Mucosa of descending colon (tissue), 3 donors: ENCODE data around the gene AKR1C1. TPM values are rescaled to one million over a fixed set of nuclear protein-coding genes. Genes with fewer than 3 reads are reported as not detected.
"Not testable (repeated sequence)": the region's sequence is repeated elsewhere in the genome, so short reads cannot be mapped to it uniquely, and the experiment has no call there.

Experiments
- ATAC-seq: fragments of 200-7000 bp; cut with Tn5 transposase; one replicate; pipeline ENCODE4 v1.9.1; 2020; ENCODE audit warnings: mild to moderate bottlenecking, moderate library complexity
- DNase-seq, 3 donors: peaks; one replicate each; pipeline ENCODE4 v3.0.0-alpha.2; 2020
- H3K36me3 ChIP-seq: fragments of 200-600 bp; one replicate; pipeline ENCODE4 v1.8.0; 2021; ENCODE audit warnings: low read depth, mild to moderate bottlenecking
- H3K4me1 ChIP-seq: fragments of 200-600 bp; one replicate; pipeline ENCODE4 v1.8.0; 2021; ENCODE audit warnings: low read depth, mild to moderate bottlenecking
- H3K4me3 ChIP-seq: fragments of 200-600 bp; one replicate; pipeline ENCODE4 v1.8.0; 2021; ENCODE audit warnings: mild to moderate bottlenecking
- H3K9me3 ChIP-seq: fragments of 200-600 bp; one replicate; pipeline ENCODE4 v1.8.0; 2021; ENCODE audit warnings: mild to moderate bottlenecking
- intact Hi-C, 2 donors: fragments of 100-400 bp; cut with DNase I in 1 of 2; cut with micrococcal nuclease in 1 of 2; formaldehyde crosslinking; loops; one replicate each; pipeline versions ENCODE4 v1.11.0 to v1.11.1; 2022; cut with DNase I, micrococcal nuclease
- total RNA-seq, 3 donors: library from RNA; stranded (reverse); fragmentation: NEBNext Ultra II Directional in 2 of 3; extraction: Animal tissue kit (Norgen Biotek cat#: 25700) in 2 of 3; gene quantifications; one replicate each; pipeline versions ENCODE4 v1.2.1 to v1.2.4, GENCODE V29; 2021 to 2023
- TF ChIP-seq, protein P1 (sequence below): fragments of 200-600 bp; IDR thresholded peaks from one replicate; pipeline ENCODE4 v1.8.0; 2022; ENCODE audit warnings: antibody characterized with exemption, mild to moderate bottlenecking
- donor health status: DM: no; HTN: no; CAD: no; lungs with moderate emphysema.
- donor health status: DM: no; HTN: no; CAD: no.
- donor health status: DM: no; HTN: yes; CAD: no.

The AKR1C1 gene
- total RNA-seq, 3 donors from 2014 or later: 28.4 to 66.9 (median 38.3) TPM

- H3K4me3 ChIP-seq, ATAC-seq: not testable (repeated sequence)
Measured at GRCh38 chr10:4967189-4967588, 4.0 kb downstream of the AKR1C1 start.

GRCh38 chr10:4969289-4969688, 6.1 kb downstream of the AKR1C1 start:
- ATAC-seq, H3K9me3 ChIP-seq, H3K4me1 ChIP-seq, DNase-seq, H3K36me3 ChIP-seq, H3K4me3 ChIP-seq, intact Hi-C loops: not testable (repeated sequence)

More at GRCh38 chr10:4967189-4967588, 4.0 kb downstream of the AKR1C1 start:
- H3K4me1 ChIP-seq, DNase-seq, H3K36me3 ChIP-seq, H3K9me3 ChIP-seq, intact Hi-C loops: not testable (repeated sequence)

GRCh38 chr10:4970362-4970761, 7.1 kb downstream of the AKR1C1 start:
- intact Hi-C loops, H3K4me1 ChIP-seq, DNase-seq, H3K4me3 ChIP-seq, H3K36me3 ChIP-seq, H3K9me3 ChIP-seq, ATAC-seq: not testable (repeated sequence)

- H3K4me1 ChIP-seq, H3K4me3 ChIP-seq, H3K36me3 ChIP-seq, H3K9me3 ChIP-seq, DNase-seq, ATAC-seq, intact Hi-C loops: not testable (repeated sequence)
Measured at GRCh38 chr10:4972369-4973142, 9.3 kb downstream of the AKR1C1 start.

DNA sequence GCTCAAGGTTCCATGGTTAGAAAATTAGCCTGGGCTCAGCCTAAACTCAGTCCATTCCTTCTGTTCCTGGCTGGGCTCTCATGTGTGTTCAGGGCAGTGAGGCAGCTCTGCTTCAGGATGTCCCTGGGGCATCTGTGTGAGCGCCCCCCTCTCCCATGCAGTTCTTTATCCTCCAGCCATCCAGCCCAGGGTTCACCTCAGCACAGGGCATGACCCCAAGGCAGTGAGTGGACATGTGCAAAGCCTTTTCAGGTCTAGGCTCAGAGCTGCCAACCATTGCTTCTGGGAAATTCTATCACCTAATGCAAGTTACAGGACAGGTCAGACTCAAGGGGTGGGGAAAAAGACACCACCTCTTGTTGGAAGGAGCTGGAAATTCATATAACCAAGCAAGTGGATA, 10.1 kb downstream of the AKR1C1 start:
- H3K4me1 ChIP-seq, H3K4me3 ChIP-seq, H3K9me3 ChIP-seq, ATAC-seq, intact Hi-C loops, H3K36me3 ChIP-seq, DNase-seq: not testable (repeated sequence)

DNA sequence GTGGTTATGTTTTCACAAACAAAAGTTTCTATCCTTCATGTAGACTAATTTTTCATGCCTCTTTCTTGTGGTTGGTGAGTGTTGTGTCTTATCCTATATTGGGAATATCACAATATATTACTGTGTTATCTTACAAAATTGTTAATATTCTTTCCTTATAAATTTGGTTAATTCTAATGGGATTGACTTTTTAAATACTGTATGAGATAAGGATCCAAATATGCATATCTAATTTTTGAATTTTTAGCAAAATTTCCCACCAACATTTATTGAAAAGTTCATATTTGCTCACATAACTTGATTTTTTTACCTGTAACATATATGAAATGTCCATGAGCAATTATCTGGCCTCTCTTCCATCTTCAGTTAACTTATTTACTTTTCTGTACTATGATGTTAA, 11.2 kb downstream of the AKR1C1 start:
- ATAC-seq, H3K4me1 ChIP-seq, intact Hi-C loops: not testable (repeated sequence)

DNA sequence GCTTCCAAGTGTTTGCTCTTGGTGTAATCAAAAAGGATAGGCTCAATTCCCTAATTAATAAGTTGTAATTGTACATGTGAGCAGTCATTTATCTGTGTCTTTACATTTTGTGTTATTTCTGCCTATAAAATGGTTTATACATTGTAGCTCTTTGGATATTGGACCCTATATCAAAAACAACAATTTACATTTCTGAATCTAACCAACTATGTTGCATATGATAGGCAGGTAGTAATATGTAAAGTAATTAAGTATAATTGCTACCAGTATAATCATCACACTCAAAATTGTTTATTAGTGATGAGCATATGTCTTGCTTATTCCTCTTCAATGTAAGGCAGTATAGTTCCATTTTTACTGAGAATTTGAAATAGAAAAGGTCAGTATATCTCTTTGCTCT, 13.8 kb downstream of the AKR1C1 start:
- Histone ChIP-seq H3K9me3 (no peaks in the 10 kb centered on the region), H3K4me1 (peaks cover 10% of the 10 kb centered on the region), H3K4me3 (no peak overlapping the region), H3K36me3 (no peaks in the 10 kb centered on the region)
- DNase-seq (no peak), ATAC-seq (no peak)
- intact Hi-C loops: no loop called here
- TF ChIP-seq, protein P1, sequence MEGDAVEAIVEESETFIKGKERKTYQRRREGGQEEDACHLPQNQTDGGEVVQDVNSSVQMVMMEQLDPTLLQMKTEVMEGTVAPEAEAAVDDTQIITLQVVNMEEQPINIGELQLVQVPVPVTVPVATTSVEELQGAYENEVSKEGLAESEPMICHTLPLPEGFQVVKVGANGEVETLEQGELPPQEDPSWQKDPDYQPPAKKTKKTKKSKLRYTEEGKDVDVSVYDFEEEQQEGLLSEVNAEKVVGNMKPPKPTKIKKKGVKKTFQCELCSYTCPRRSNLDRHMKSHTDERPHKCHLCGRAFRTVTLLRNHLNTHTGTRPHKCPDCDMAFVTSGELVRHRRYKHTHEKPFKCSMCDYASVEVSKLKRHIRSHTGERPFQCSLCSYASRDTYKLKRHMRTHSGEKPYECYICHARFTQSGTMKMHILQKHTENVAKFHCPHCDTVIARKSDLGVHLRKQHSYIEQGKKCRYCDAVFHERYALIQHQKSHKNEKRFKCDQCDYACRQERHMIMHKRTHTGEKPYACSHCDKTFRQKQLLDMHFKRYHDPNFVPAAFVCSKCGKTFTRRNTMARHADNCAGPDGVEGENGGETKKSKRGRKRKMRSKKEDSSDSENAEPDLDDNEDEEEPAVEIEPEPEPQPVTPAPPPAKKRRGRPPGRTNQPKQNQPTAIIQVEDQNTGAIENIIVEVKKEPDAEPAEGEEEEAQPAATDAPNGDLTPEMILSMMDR: no peak

More for the DNA sequence above, 11.2 kb downstream of the AKR1C1 start:
- DNase-seq, H3K9me3 ChIP-seq, H3K36me3 ChIP-seq, H3K4me3 ChIP-seq: not testable (repeated sequence)

DNA sequence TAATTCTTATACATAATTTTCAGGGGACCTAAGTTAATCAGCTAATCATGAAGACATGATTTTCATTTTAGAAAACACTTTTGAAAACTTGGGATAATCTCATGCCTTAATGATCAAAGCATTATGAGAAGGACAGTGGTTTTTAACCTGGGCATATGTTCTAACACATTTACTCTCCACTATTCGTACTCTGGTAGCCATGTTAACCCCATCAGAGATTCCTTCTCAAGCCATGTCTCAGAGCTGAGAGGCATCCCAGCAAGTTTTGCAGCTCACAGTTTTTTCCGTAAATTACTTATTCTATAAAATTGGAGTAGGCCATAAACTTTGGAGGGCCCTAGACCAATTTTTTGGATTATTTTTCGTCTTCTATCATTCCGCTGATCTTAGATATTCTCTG, 15.7 kb downstream of the AKR1C1 start:
- TF ChIP-seq, protein P1: no peak
- DNase-seq: no peak
- no peaks in the 10 kb centered on the region for H3K36me3 ChIP-seq
- H3K4me3 ChIP-seq: no peak overlapping the region
- H3K4me1 ChIP-seq: peaks cover 10% of the 10 kb centered on the region
- no peaks in the 10 kb centered on the region for H3K9me3 ChIP-seq
- ATAC-seq: no peak
- intact Hi-C loops: no loop called here

- Histone ChIP-seq H3K4me3 (no peak overlapping the region), H3K4me1 (peaks cover 10% of the 10 kb centered on the region), H3K36me3 (no peaks in the 10 kb centered on the region), H3K9me3 (no peaks in the 10 kb centered on the region)
- TF ChIP-seq, protein P1: no peak
- intact Hi-C loops: no loop called here
- ATAC-seq: no peak
- DNase-seq: no peak
Measured at GRCh38 chr10:4980793-4981192, 17.6 kb downstream of the AKR1C1 start.
